ENCODE results near the gene PRKCZ. TPM values are rescaled to one million over a fixed set of nuclear protein-coding genes. Genes with fewer than 3 reads are reported as not detected.

Gene PRKCZ
- total and polyA plus RNA-seq, 9 of the 15 experiments (the other 6 are each of a cell fraction or from before 2014, with no cell fraction given), result 0.07 to 3.1 (median 1.3) TPM

DNA sequence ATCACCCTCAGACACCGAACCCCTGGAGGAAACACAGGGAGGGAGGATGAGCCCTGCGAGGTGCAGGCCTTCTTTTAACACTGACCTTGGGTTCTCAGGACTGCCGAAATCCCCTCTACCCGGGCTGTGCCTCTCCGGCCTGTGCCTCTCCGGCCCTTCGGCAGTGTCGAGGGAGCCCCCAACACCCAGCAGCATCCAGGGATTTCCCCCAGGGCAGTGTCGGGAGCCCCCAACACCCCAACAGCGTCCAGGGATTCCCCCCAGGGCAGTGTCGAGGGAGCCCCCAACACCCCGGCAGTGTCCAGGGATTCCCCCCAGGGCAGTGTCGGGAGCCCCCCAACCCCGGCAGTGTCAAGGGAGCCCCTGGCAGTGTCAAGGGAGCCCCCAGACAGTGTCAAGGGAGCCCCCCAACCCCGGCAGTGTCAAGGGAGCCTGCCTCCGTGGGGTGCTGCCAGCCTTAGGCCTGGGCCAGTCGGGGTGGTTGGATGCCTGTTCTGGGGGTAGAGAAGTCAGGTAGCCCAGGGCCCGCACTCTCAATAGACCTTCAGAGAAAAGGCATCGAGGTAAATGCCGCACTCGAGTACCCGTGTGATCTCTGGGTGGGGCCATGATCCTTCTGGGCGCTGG is 57.5 kb downstream of the PRKCZ start:
- H3K9me3 ChIP-seq (replicated peaks; ENCODE audit: control insufficient read depth, insufficient read depth, low read depth, low read length), result no peaks in the 10 kb centered on the region
- peaks cover 0 to 58% of the 10 kb centered on the region in 2 experiments; a peak in 3 of 5 replicates for H3K4me1 ChIP-seq (replicated peaks in 1 of 2; ENCODE audit: control insufficient read depth in 2 of 2, insufficient read depth in 2 of 2, low read length in 2 of 2)
- H3K9me1 ChIP-seq (ENCODE audit: control insufficient read depth, insufficient read depth, low read length), result no peaks in the 10 kb centered on the region
- H3K9ac ChIP-seq (ENCODE audit: insufficient read depth in 1 of 2, low read depth in 2 of 2, low read length in 2 of 2), result peak overlapping the region in 1 of 2 experiments; percentile 45; a peak in 1 of 4 replicates
- no peak overlapping the region for H2AFZ ChIP-seq (ENCODE audit: low read depth, low read length)
- H3K79me2 ChIP-seq (ENCODE audit: control insufficient read depth, insufficient read depth, low read length), result no peaks in the 10 kb centered on the region
- H3K4me3 ChIP-seq, result no peak overlapping the region
- no peak overlapping the region for H3K4me2 ChIP-seq (ENCODE audit: insufficient read depth, low read length)
- DNase-seq (ENCODE audit: extremely low read depth in 1 of 4, low spot score in 3 of 4) (no peak), ATAC-seq (no peak), FAIRE-seq (no peak)
- POLR2A ChIA-PET, result interaction anchor here (0.5 kb wide), 1 partner anchor 1292 kb away, joined by 4 read pairs; no protein-coding TSS in a partner anchor
- H3K27ac ChIP-seq (ENCODE audit: extremely low read depth, low read depth, low read length), result no peak overlapping the region
- no peaks in the 10 kb centered on the region for H3K36me3 ChIP-seq (ENCODE audit: control insufficient read depth, insufficient read depth, low read length)
- in situ Hi-C loops (cut with MboI) (loop anchor here (5.0 kb wide), 1 partner anchor 690 kb away; no protein-coding TSS in a partner anchor), intact Hi-C loops (cut with micrococcal nuclease) (no loop called here)
- TF ChIP-seq, protein P1, sequence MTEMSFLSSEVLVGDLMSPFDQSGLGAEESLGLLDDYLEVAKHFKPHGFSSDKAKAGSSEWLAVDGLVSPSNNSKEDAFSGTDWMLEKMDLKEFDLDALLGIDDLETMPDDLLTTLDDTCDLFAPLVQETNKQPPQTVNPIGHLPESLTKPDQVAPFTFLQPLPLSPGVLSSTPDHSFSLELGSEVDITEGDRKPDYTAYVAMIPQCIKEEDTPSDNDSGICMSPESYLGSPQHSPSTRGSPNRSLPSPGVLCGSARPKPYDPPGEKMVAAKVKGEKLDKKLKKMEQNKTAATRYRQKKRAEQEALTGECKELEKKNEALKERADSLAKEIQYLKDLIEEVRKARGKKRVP (CRISPR knock-in tag; IDR thresholded peaks at IDR 0.05), result no peak
- no peak for TF ChIP-seq NFYB (IDR thresholded peaks at IDR 0.05; ENCODE audit: extremely low read depth, insufficient read length)
- TF ChIP-seq CREBBP (IDR thresholded peaks at IDR 0.05; ENCODE audit: low read depth, low read length), result no peak
- TF ChIP-seq, protein P2, sequence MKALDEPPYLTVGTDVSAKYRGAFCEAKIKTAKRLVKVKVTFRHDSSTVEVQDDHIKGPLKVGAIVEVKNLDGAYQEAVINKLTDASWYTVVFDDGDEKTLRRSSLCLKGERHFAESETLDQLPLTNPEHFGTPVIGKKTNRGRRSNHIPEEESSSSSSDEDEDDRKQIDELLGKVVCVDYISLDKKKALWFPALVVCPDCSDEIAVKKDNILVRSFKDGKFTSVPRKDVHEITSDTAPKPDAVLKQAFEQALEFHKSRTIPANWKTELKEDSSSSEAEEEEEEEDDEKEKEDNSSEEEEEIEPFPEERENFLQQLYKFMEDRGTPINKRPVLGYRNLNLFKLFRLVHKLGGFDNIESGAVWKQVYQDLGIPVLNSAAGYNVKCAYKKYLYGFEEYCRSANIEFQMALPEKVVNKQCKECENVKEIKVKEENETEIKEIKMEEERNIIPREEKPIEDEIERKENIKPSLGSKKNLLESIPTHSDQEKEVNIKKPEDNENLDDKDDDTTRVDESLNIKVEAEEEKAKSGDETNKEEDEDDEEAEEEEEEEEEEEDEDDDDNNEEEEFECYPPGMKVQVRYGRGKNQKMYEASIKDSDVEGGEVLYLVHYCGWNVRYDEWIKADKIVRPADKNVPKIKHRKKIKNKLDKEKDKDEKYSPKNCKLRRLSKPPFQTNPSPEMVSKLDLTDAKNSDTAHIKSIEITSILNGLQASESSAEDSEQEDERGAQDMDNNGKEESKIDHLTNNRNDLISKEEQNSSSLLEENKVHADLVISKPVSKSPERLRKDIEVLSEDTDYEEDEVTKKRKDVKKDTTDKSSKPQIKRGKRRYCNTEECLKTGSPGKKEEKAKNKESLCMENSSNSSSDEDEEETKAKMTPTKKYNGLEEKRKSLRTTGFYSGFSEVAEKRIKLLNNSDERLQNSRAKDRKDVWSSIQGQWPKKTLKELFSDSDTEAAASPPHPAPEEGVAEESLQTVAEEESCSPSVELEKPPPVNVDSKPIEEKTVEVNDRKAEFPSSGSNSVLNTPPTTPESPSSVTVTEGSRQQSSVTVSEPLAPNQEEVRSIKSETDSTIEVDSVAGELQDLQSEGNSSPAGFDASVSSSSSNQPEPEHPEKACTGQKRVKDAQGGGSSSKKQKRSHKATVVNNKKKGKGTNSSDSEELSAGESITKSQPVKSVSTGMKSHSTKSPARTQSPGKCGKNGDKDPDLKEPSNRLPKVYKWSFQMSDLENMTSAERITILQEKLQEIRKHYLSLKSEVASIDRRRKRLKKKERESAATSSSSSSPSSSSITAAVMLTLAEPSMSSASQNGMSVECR (CRISPR knock-in tag; IDR thresholded peaks at IDR 0.05), result no peak
- peak; percentile 98 for TF ChIP-seq MIER1 (IDR thresholded peaks at IDR 0.05; ENCODE audit: low read depth)
- TF ChIP-seq GABPB1 (CRISPR knock-in tag; IDR thresholded peaks at IDR 0.05), result no peak
- peak; percentile 99 for TF ChIP-seq PTBP1 (IDR thresholded peaks at IDR 0.05; ENCODE audit: low read depth, low read length)
- peaks cover 67 to 97% of the 10 kb centered on the region in 2 experiments; a peak in 4 of 5 replicates for H3K27me3 ChIP-seq (ENCODE audit: control insufficient read depth in 2 of 2, insufficient read depth in 2 of 2, low read length in 2 of 2)
- CTCF ChIA-PET (ENCODE audit: low intra/inter-chr PET ratio), result no interaction called here
- BruUV-seq (replicated peaks), result no TSS peak
- H4K20me1 ChIP-seq (replicated peaks; ENCODE audit: control insufficient read depth, insufficient read depth, low read length), result peaks cover 23% of the 10 kb centered on the region
- 12% methylated on average over 22 of the region's 23 CpGs for WGBS (ENCODE audit: insufficient coverage, low coverage, missing lambda C conversion rate)
